ENCODE data around the gene KCNQ1. TPM values are rescaled to one million over a fixed set of nuclear protein-coding genes. Genes with fewer than 3 reads are reported as not detected.

Gene KCNQ1
- total RNA-seq, 1 donor from 2014 or later, result 52.9 TPM

DNA sequence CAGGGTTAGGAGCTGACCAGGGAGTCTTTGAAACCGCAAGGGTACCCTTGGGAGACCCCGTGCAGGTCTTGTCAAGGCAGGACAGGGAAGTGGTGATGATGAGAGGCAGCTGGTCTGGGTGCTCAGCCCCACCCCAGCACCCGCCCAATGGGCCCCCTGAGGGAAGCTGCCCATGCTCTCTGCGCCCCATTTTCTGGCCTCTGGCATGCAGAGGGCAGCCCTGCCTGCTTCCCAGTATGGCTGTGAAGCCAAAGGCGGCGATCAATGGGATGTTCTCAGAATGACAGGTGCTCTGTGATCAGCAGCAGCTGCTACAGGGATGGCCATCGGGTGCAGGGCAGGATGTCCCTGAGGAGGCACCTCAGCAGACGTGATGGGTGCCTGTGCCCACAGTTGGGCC lies 386.1 kb downstream of the KCNQ1 start:
- H3K36me3 ChIP-seq, result no peaks in the 10 kb centered on the region
- intact Hi-C loops (cut with DNase I), result no loop called here

DNA sequence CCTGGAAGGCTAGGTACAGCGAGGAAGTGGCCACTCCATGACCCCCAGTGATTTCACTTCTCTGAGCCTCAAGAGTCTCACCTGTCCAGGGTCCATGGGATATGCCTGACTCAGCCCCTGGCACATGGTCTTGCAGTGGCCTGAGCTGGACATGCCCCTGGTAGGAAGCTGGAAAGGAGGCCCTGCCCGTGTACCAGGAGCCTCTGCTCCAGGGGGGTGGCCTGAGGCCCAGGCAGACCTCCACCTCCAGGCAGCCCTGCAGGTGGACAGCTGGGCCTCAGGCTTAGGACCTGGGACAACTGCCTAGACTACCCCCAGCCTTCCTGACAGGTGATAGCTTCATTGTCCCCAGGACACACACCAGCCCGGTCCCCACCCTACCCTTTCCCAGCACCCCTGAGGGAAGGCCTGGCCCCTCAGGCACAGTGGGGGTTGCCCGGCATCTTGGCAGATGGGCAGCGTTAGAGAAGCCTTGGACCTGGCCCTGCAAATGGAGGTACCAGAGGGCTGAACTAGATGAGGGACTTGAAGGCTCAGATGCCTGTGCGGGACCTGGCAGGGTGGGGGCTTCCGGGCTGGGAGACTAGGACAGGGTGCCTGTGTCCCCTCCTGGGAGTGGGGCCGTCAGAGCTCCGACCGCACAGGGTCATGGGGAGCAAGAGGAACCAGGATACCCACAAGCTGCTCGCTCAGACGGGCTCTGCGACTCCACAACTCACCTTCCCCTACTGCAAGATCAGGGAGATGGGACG lies 387.1 kb downstream of the KCNQ1 start:
- Histone ChIP-seq H3K4me3 (no peak overlapping the region), H3K9me3 (peaks cover 5% of the 10 kb centered on the region), H3K27ac (no peak overlapping the region), H3K4me1 (peaks cover 5% of the 10 kb centered on the region), H3K36me3 (no peaks in the 10 kb centered on the region), H3K27me3 (no peaks in the 10 kb centered on the region)
- TF ChIP-seq CTCF (IDR thresholded peaks at IDR 0.05), result no peak
- intact Hi-C loops (cut with DNase I), result no loop called here
- ATAC-seq, result no peak
- no peak for DNase-seq

More for the DNA sequence above, 386.1 kb downstream of the KCNQ1 start:
- H3K27me3 ChIP-seq, result no peaks in the 10 kb centered on the region
- no peak overlapping the region for H3K4me3 ChIP-seq
- TF ChIP-seq CTCF (IDR thresholded peaks at IDR 0.05), result no peak
- H3K27ac ChIP-seq, result no peak overlapping the region
- no peak for ATAC-seq
- peaks cover 12% of the 10 kb centered on the region for H3K4me1 ChIP-seq
- DNase-seq, result peak; percentile 54
- H3K9me3 ChIP-seq, result peaks cover 5% of the 10 kb centered on the region

GRCh38 chr11:2832533-2833020 lies 387.8 kb downstream of the KCNQ1 start:
- Histone ChIP-seq H3K4me3 (no peak overlapping the region), H3K36me3 (no peaks in the 10 kb centered on the region), H3K27me3 (no peaks in the 10 kb centered on the region), H3K4me1 (peaks cover 5% of the 10 kb centered on the region), H3K9me3 (peaks cover 5% of the 10 kb centered on the region), H3K27ac (no peak overlapping the region)
- DNase-seq (no peak), ATAC-seq (no peak)
- no peak for TF ChIP-seq CTCF (IDR thresholded peaks at IDR 0.05)
- intact Hi-C loops (cut with DNase I), result no loop called here

DNA sequence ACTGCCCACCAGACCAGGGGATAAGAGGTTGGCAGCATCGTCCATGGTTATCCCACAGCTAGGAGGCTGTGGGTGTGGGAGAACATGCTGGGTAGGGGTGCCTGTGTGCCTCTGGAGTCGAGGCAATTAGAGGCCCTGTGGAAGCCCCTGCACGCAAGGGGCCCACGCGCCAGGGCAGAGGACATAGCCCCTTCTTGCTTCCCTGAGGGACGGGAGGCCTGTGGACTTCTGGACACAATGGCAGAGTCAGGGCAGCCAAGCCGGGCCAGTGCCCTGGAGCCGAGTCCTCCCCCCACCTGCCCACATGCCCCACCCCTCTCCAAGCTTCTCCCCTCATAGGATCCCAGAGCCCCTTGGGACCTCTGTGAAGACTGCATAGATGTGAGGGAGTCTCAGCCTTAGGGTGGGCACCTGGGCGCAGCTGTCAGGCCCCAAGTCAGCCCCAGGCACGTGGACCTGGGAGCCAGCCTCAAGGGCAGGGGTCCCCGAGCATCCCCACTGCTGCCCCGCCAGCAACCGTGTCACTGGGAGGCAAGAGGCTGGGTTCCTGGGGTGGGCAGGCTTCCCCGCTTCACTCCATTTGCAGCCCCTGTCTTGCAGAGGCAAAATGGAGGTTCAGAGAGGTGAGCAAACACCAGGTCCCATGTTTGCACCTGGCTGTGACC lies 388.4 kb downstream of the KCNQ1 start:
- Histone ChIP-seq H3K4me3 (no peak overlapping the region), H3K9me3 (peaks cover 5% of the 10 kb centered on the region), H3K27ac (no peak overlapping the region), H3K4me1 (peaks cover 5% of the 10 kb centered on the region), H3K27me3 (no peaks in the 10 kb centered on the region), H3K36me3 (no peaks in the 10 kb centered on the region)
- ATAC-seq (no peak), DNase-seq (no peak)
- no peak for TF ChIP-seq CTCF (IDR thresholded peaks at IDR 0.05)
- intact Hi-C loops (cut with DNase I), result no loop called here

DNA sequence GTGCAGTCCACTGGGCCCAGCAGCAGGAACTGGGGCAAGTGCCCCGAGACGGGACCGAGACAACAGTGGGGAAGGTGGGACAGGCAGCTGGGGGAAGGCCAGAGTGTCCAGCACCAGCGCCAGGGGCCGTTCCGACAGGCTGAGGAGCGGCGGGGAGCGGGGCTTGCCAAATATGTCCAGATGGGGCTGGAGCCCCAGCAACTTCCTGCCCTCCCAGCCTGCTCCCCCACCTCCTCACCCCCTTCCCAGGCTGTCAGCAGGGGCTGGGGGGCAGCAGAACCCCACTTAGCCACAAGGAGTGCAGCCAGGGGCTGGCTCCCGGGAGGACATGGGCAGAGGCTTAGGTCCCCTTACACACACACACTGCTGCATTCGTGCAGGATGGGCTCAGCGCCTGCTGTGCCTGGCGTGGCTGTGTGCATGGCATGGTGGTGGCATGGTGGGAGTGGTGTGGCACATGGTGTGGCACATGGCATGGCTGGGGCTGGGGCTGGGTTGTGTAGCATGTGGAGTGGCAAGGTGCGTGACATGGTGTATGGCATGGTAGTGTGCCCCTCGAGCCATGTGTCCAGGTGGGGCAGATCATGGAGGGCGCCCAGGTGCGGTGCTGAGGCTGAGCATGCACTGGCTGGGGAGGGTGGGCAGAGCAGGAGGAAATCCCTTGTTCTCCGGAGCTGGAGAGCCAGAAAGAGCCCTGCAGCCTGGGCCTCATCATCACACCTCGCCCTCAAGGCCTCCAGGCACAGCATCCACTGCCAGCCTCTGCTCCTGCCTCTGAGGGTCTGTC lies 389.1 kb downstream of the KCNQ1 start:
- no peaks in the 10 kb centered on the region for H3K36me3 ChIP-seq
- no peak for TF ChIP-seq CTCF (IDR thresholded peaks at IDR 0.05)
- H3K27me3 ChIP-seq, result no peaks in the 10 kb centered on the region
- no peak overlapping the region for H3K27ac ChIP-seq
- ATAC-seq (no peak), DNase-seq (no peak)
- H3K4me3 ChIP-seq, result no peak overlapping the region
- peaks cover 5% of the 10 kb centered on the region for H3K4me1 ChIP-seq
- H3K9me3 ChIP-seq, result peaks cover 5% of the 10 kb centered on the region
- intact Hi-C loops (cut with DNase I), result no loop called here

Data from upper lobe of right lung (tissue), 1 donor.